Measurements from ENCODE around the gene PANK1.

- TF ChIP-seq CTCF (IDR thresholded peaks at IDR 0.05) (no peak), POLR2AphosphoS5 (IDR thresholded peaks at IDR 0.05) (no peak), POLR2A (IDR thresholded peaks at IDR 0.05; ENCODE audit: low read depth) (no peak)
These were observed 78.7 kb downstream of the PANK1 start for GRCh38 chr10:89566095-89566950.

Data from esophagus muscularis mucosa (tissue), 3 donors.